H9 (cell line): Measurements from ENCODE around the gene NBPF20. TPM values are rescaled to one million over a fixed set of nuclear protein-coding genes. Genes with fewer than 3 reads are reported as not detected.
"Not testable (repeated sequence)": the region's sequence is repeated elsewhere in the genome, so short reads cannot be mapped to it uniquely, and the experiment has no call there.

Experiments used
- DNase-seq: peaks from one replicate; pipeline ENCODE4 v3.0.0-alpha.2; 2017
- H2AFZ ChIP-seq: one replicate; pipeline ENCODE4 v1.6.1; 2013; ENCODE audit warnings: mild to moderate bottlenecking, low read length, control low read depth, moderate library complexity
- H2AK5ac ChIP-seq: 2 replicates; pipeline ENCODE4 v1.6.1; 2013; ENCODE audit warnings: low read length, control low read depth, mixed read lengths; ENCODE audit not compliant: insufficient read length
- H2BK120ac ChIP-seq: one replicate; pipeline ENCODE4 v1.6.1; 2013; ENCODE audit warnings: low read depth, mild to moderate bottlenecking, low read length, control low read depth, inconsistent platforms; ENCODE audit not compliant: poor library complexity, severe bottlenecking
- H2BK12ac ChIP-seq: 2 replicates; pipeline ENCODE4 v1.6.1; 2013; ENCODE audit warnings: low read length, control low read depth, mixed read lengths, low read depth; ENCODE audit not compliant: insufficient read length
- H2BK15ac ChIP-seq: 2 replicates; pipeline ENCODE4 v1.6.1; 2013; ENCODE audit warnings: low read depth, low read length, control low read depth
- H2BK20ac ChIP-seq: one replicate; pipeline ENCODE4 v1.6.1; 2013; ENCODE audit warnings: low read depth, mild to moderate bottlenecking, low read length, control low read depth, inconsistent platforms; ENCODE audit not compliant: poor library complexity, severe bottlenecking
- H2BK5ac ChIP-seq: 2 replicates; pipeline ENCODE4 v1.6.1; 2013; ENCODE audit warnings: low read length, control low read depth, mixed read lengths; ENCODE audit not compliant: insufficient read length
- H3K14ac ChIP-seq: 2 replicates; pipeline ENCODE4 v1.6.1; 2013; ENCODE audit warnings: low read length, control low read depth; ENCODE audit not compliant: insufficient read depth
- H3K18ac ChIP-seq: 2 replicates; pipeline ENCODE4 v1.6.1; 2013; ENCODE audit warnings: low read depth, mild to moderate bottlenecking, mixed read lengths, low read length, control low read depth; ENCODE audit not compliant: insufficient read length
- H3K23ac ChIP-seq: 2 replicates; pipeline ENCODE4 v1.6.1; 2013; ENCODE audit warnings: low read length, control low read depth, mixed read lengths, low read depth; ENCODE audit not compliant: insufficient read length
- H3K23me2 ChIP-seq: 2 replicates; pipeline ENCODE4 v1.6.1; 2013; ENCODE audit warnings: low read depth, mild to moderate bottlenecking, mixed read lengths, low read length, control low read depth; ENCODE audit not compliant: insufficient read length, poor library complexity, severe bottlenecking
- H3K27ac ChIP-seq: 2 replicates; pipeline ENCODE4 v1.5.1; 2013; ENCODE audit warnings: low read length, control low read depth, mixed read lengths, low read depth; ENCODE audit not compliant: insufficient read length
- H3K27me3 ChIP-seq: 2 replicates; pipeline ENCODE4 v1.6.1; 2013; ENCODE audit warnings: low read length, control low read depth, inconsistent platforms; ENCODE audit not compliant: insufficient read depth
- H3K4ac ChIP-seq: 2 replicates; pipeline ENCODE4 v1.6.1; 2013; ENCODE audit warnings: low read depth, mild to moderate bottlenecking, control low read depth, inconsistent platforms, low read length, moderate library complexity
- H3K4me1 ChIP-seq: 2 replicates; pipeline ENCODE4 v1.6.1; 2013; ENCODE audit warnings: low read length, control low read depth, inconsistent platforms; ENCODE audit not compliant: insufficient read depth
- H3K4me2 ChIP-seq: 2 replicates; pipeline ENCODE4 v1.6.1; 2013; ENCODE audit warnings: low read length, control low read depth, mixed read lengths; ENCODE audit not compliant: insufficient read length, insufficient read depth
- H3K56ac ChIP-seq: 2 replicates; pipeline ENCODE4 v1.6.1; 2013; ENCODE audit warnings: low read depth, mild to moderate bottlenecking, mixed read lengths, low read length, control low read depth; ENCODE audit not compliant: insufficient read length
- H3K79me1 ChIP-seq: 2 replicates; pipeline ENCODE4 v1.6.1; 2013; ENCODE audit warnings: low read depth, mild to moderate bottlenecking, moderate library complexity, low read length, control low read depth, inconsistent platforms; ENCODE audit not compliant: insufficient read depth, poor library complexity, severe bottlenecking
- H3K79me2 ChIP-seq: 2 replicates; pipeline ENCODE4 v1.6.1; 2013; ENCODE audit warnings: low read length, control low read depth, inconsistent platforms; ENCODE audit not compliant: insufficient read depth
- H3K9ac ChIP-seq: 2 replicates; pipeline ENCODE4 v1.6.1; 2013; ENCODE audit warnings: low read length, control low read depth, mixed read lengths; ENCODE audit not compliant: insufficient read length; ENCODE audit errors: extremely low read depth
- H3K9me3 ChIP-seq: one replicate; pipeline ENCODE4 v1.6.1; 2013; ENCODE audit warnings: low read depth, low read length, inconsistent platforms; ENCODE audit not compliant: control insufficient read depth
- H3T11ph ChIP-seq: one replicate; pipeline ENCODE4 v1.6.1; 2013; ENCODE audit warnings: mild to moderate bottlenecking, low read length, control low read depth, inconsistent platforms
- H4K20me1 ChIP-seq: one replicate; pipeline ENCODE4 v1.6.1; 2013; ENCODE audit not compliant: control insufficient read depth, insufficient read length, insufficient read depth
- H4K5ac ChIP-seq: 2 replicates; pipeline ENCODE4 v1.6.1; 2013; ENCODE audit warnings: low read depth, mild to moderate bottlenecking, mixed read lengths, low read length, control low read depth; ENCODE audit not compliant: insufficient read length
- H4K8ac ChIP-seq: replicated peaks from 2 replicates; pipeline ENCODE4 v1.6.1; 2013; ENCODE audit warnings: low read length, control low read depth, mixed read lengths, low read depth; ENCODE audit not compliant: insufficient read length
- H4K91ac ChIP-seq: 2 replicates; pipeline ENCODE4 v1.6.1; 2013; ENCODE audit warnings: low read depth, mild to moderate bottlenecking, moderate library complexity, mixed read lengths, low read length, control low read depth; ENCODE audit not compliant: insufficient read length
- H3K27ac Mint-ChIP-seq, 3 experiments: 2 replicates in 2 of 3; 3 replicates in 1 of 3; pipeline ENCODE4 v1.8.0; 2020 to 2021; ENCODE audit warnings: mixed read lengths in 3 of 3, mild to moderate bottlenecking in 1 of 3, moderate library complexity in 1 of 3
- H3K27me3 Mint-ChIP-seq: 2 replicates; pipeline ENCODE4 v1.8.0; 2021; ENCODE audit warnings: low read depth, mild to moderate bottlenecking, moderate library complexity, mixed read lengths
- H3K36me3 Mint-ChIP-seq, 3 experiments: 2 replicates in 2 of 3; 3 replicates in 1 of 3; pipeline ENCODE4 v1.8.0; 2020 to 2021; ENCODE audit warnings: low read depth in 3 of 3, mixed read lengths in 3 of 3; ENCODE audit not compliant: insufficient read depth in 1 of 3
- H3K4me1 Mint-ChIP-seq, 2 experiments: 2 replicates each; pipeline ENCODE4 v1.8.0; 2020; ENCODE audit warnings: mixed read lengths in 2 of 2
- H3K4me3 Mint-ChIP-seq, 2 experiments: 2 replicates in 1 of 2; 3 replicates in 1 of 2; pipeline ENCODE4 v1.8.0; 2020 to 2021; ENCODE audit warnings: mild to moderate bottlenecking in 2 of 2, mixed read lengths in 2 of 2, moderate library complexity in 1 of 2
- H3K9me3 Mint-ChIP-seq, 2 experiments: 2 replicates in 1 of 2; 3 replicates in 1 of 2; pipeline ENCODE4 v1.8.0; 2020; ENCODE audit warnings: mild to moderate bottlenecking in 2 of 2, mixed read lengths in 2 of 2, moderate library complexity in 1 of 2
- WGBS: extraction: QIAGEN DNeasy Blood & Tissue Kit; methylation state at CpG from one replicate; pipeline ENCODE4 v1.1.7; 2013; ENCODE audit warnings: missing lambda C conversion rate, low lambda C conversion rate, mixed read lengths; ENCODE audit not compliant: insufficient read length; ENCODE audit errors: extremely low coverage; 5-methylcytosine and 5-hydroxymethylcytosine counted together
- total RNA-seq: library from RNA; stranded (reverse); gene quantifications from 2 replicates; pipeline ENCODE4 v1.2.1, GENCODE V29; 2021

The NBPF20 gene
- total RNA-seq, 1 experiment from 2014 or later, result 0.28 TPM

- not testable (repeated sequence) for H3K56ac ChIP-seq, H2BK15ac ChIP-seq, H3K27ac ChIP-seq, H3K4me2 ChIP-seq, H4K8ac ChIP-seq, H3K27me3 ChIP-seq, H3K9me3 Mint-ChIP-seq, H3K36me3 Mint-ChIP-seq, H3K4ac ChIP-seq, H3K4me1 ChIP-seq, H4K20me1 ChIP-seq, H3T11ph ChIP-seq, H4K5ac ChIP-seq, H3K4me1 Mint-ChIP-seq, H3K23ac ChIP-seq, H3K79me2 ChIP-seq, H2BK20ac ChIP-seq, H2AK5ac ChIP-seq, H3K9me3 ChIP-seq, H2BK12ac ChIP-seq, H4K91ac ChIP-seq, H2AFZ ChIP-seq, H3K79me1 ChIP-seq, H3K23me2 ChIP-seq
- no CpG with 5 or more reads among the region's 35 CpGs for WGBS
- Mint-ChIP-seq H3K27ac (peak overlapping the region; percentile 99 to 100 (median 99)), H3K27me3 (peaks cover 22% of the 10 kb centered on the region), H3K4me3 (peak overlapping the region; percentile 62 to 84)
- H3K14ac ChIP-seq, result peak overlapping the region; percentile 88; the same call in 1 of the 2 replicates
- H2BK120ac ChIP-seq, result peak overlapping the region; percentile 88
- H3K9ac ChIP-seq, result peak overlapping the region; percentile 65
- H2BK5ac ChIP-seq, result peak overlapping the region; percentile 96
- peak; percentile 91 for DNase-seq
- H3K18ac ChIP-seq, result peak overlapping the region; percentile 75
These were observed 40.2 kb upstream of the NBPF20 start for GRCh38 chr1:145465405-145466144.

- not testable (repeated sequence) for H3K23me2 ChIP-seq, H2BK5ac ChIP-seq, H3K9ac ChIP-seq, H3K14ac ChIP-seq, H3T11ph ChIP-seq, H3K56ac ChIP-seq, H3K27ac ChIP-seq, H3K79me1 ChIP-seq, H3K9me3 ChIP-seq, H4K20me1 ChIP-seq, H2AFZ ChIP-seq, DNase-seq, H3K4me1 ChIP-seq, H3K4ac ChIP-seq, H3K9me3 Mint-ChIP-seq, H4K91ac ChIP-seq, H3K4me1 Mint-ChIP-seq, H3K18ac ChIP-seq, H4K8ac ChIP-seq, H4K5ac ChIP-seq, H3K79me2 ChIP-seq, H2BK15ac ChIP-seq, H2BK120ac ChIP-seq, H2AK5ac ChIP-seq, H2BK20ac ChIP-seq, H2BK12ac ChIP-seq, H3K27me3 ChIP-seq, H3K36me3 Mint-ChIP-seq, H3K23ac ChIP-seq
- Mint-ChIP-seq H3K27me3 (peaks cover 26% of the 10 kb centered on the region), H3K27ac (peak overlapping the region; percentile 99 to 100 (median 99); a peak in 6 of 7 replicates), H3K4me3 (peak overlapping the region; percentile 62 to 84)
- WGBS, result no CpG with 5 or more reads among the region's 21 CpGs
- peak overlapping the region; percentile 51 for H3K4me2 ChIP-seq
These were observed 39.4 kb upstream of the NBPF20 start for GRCh38 chr1:145464708-145465336.
